ENCODE data around the gene WDR18. TPM values are rescaled to one million over a fixed set of nuclear protein-coding genes. Genes with fewer than 3 reads are reported as not detected.

WDR18 gene
- total and polyA plus RNA-seq, 2 of the 8 experiments (the other 6 are each of a cell fraction or from before 2014, with no cell fraction given): 87.7 to 177 TPM

- no peak overlapping the region for H3K9ac ChIP-seq (replicated peaks in 1 of 4; ENCODE audit: extremely low read depth in 1 of 4, low read depth in 3 of 4, low read length in 3 of 4)
- 100% methylated on average over 11 of the region's 13 CpGs; no CpG with 5 or more reads in 1 of the 2 experiments for whole genome bisulfite sequencing, 2 experiments (ENCODE audit: extremely low coverage in 1 of 2, insufficient coverage in 1 of 2, insufficient read length in 1 of 2, insufficient replicate concordance in 2 of 2, low coverage in 1 of 2, low lambda C conversion rate in 2 of 2, missing lambda C conversion rate in 1 of 2)
- no peak overlapping the region for H2BK5ac ChIP-seq (ENCODE audit: low read depth, low read length)
- TF ChIP-seq RFX5 (IDR thresholded peaks at IDR 0.05; ENCODE audit: borderline replicate concordance, low read depth, low read length): no peak
- no peak for TF ChIP-seq CREB1 (IDR thresholded peaks at IDR 0.05)
- no peak for TF ChIP-seq FOSL1 (IDR thresholded peaks at IDR 0.05; ENCODE audit: insufficient read depth, low read depth, low read length)
- no peak for TF ChIP-seq NANOG (IDR thresholded peaks at IDR 0.05; ENCODE audit: insufficient read depth, low read depth, low read length, poor library complexity, severe bottlenecking)
- no peak for TF ChIP-seq SRF (IDR thresholded peaks at IDR 0.05; ENCODE audit: low read depth, low read length)
- no peak overlapping the region; the same call in 1 of the 2 replicates for H4K8ac ChIP-seq (ENCODE audit: extremely low read depth, insufficient read depth, low read length)
- H3K4ac ChIP-seq (replicated peaks; ENCODE audit: insufficient read length, low read depth, low read length): no peak overlapping the region
- peaks cover 2% of the 10 kb centered on the region; the same call in 1 of the 2 replicates for H3K23me2 ChIP-seq (ENCODE audit: low read depth, low read length)
- H3K14ac ChIP-seq (ENCODE audit: insufficient read length): no peak overlapping the region
- peaks cover 9 to 23% of the 10 kb centered on the region in 2 experiments for H4K20me1 ChIP-seq (replicated peaks in 1 of 2; ENCODE audit: control insufficient read depth in 1 of 2, insufficient read depth in 2 of 2, low read length in 2 of 2)
- H2BK20ac ChIP-seq (ENCODE audit: low read length): no peak overlapping the region
- H3K4me2 ChIP-seq (ENCODE audit: insufficient read depth in 1 of 2, low read depth in 2 of 2, low read length in 2 of 2): no peak overlapping the region
- no peak overlapping the region for H2AK5ac ChIP-seq (ENCODE audit: low read depth, low read length)
- H3K23ac ChIP-seq (ENCODE audit: insufficient read length): no peak overlapping the region
- no peak overlapping the region for H4K5ac ChIP-seq (ENCODE audit: insufficient read length, low read depth, low read length)
- no peak overlapping the region for H3K56ac ChIP-seq (replicated peaks; ENCODE audit: insufficient read length, low read depth, low read length)
- no peaks in the 10 kb centered on the region; the same call in 1 of the 2 replicates for H3K79me1 ChIP-seq (ENCODE audit: low read depth, low read length)
- ChIA-PET CTCF (ENCODE audit: partially characterized antibody) (no interaction called here), POLR2A (ENCODE audit: partially characterized antibody) (interaction anchor here (0.6 to 7.3 kb wide), 3 partner anchors 14 to 98 kb away, joined by 3 to 81 read pairs (median 4); no protein-coding TSS in a partner anchor)
- H3K9me3 ChIP-seq (ENCODE audit: insufficient read depth in 2 of 2, low read depth in 1 of 2, low read length in 1 of 2): no peaks in the 10 kb centered on the region
- no peak overlapping the region for H3K4me3 ChIP-seq (ENCODE audit: extremely low read depth in 1 of 4, insufficient read depth in 2 of 4, low read depth in 3 of 4, low read length in 4 of 4)
- no peak overlapping the region for H2BK12ac ChIP-seq (ENCODE audit: low read depth, low read length)
- no peak overlapping the region for H2BK15ac ChIP-seq (ENCODE audit: low read length)
- peaks cover 0 to 7% (median 4%) of the 10 kb centered on the region in 4 experiments; a peak in 3 of 7 replicates for H3K4me1 ChIP-seq (replicated peaks in 1 of 4; ENCODE audit: control insufficient read depth in 3 of 4, insufficient read depth in 4 of 4, low read length in 3 of 4)
- no peak for DNase-seq (ENCODE audit: low read depth in 1 of 2, low spot score in 2 of 2)
- no peak overlapping the region for H2BK120ac ChIP-seq (replicated peaks; ENCODE audit: low read depth, low read length)
- peaks cover 2 to 34% (median 12%) of the 10 kb centered on the region in 4 experiments; a peak in 5 of 8 replicates for H3K36me3 ChIP-seq (ENCODE audit: control insufficient read depth in 2 of 4, insufficient read depth in 4 of 4, low read length in 3 of 4)
- no peak overlapping the region for H2AFZ ChIP-seq (ENCODE audit: low read length)
- no peak overlapping the region for H4K91ac ChIP-seq (replicated peaks; ENCODE audit: insufficient read length, low read length)
- peaks cover 0 to 2% (median 0%) of the 10 kb centered on the region in 4 experiments; a peak in 1 of 7 replicates for H3K27me3 ChIP-seq (replicated peaks in 1 of 4; ENCODE audit: control insufficient read depth in 3 of 4, extremely low read depth in 1 of 4, insufficient read depth in 3 of 4, low read length in 3 of 4)
- no peak overlapping the region for H3K18ac ChIP-seq (ENCODE audit: extremely low read depth, low read length)
- FAIRE-seq: no peak
- no peak overlapping the region for H3K27ac ChIP-seq (ENCODE audit: low read depth, low read length)
- no peaks in the 10 kb centered on the region for H3K79me2 ChIP-seq (ENCODE audit: control insufficient read depth in 1 of 2, insufficient read depth in 2 of 2, low read length in 2 of 2)
These were observed 8.5 kb downstream of the WDR18 start for GRCh38 chr19:992670-993055.

All from H1 (cell line).